Astrocyte (in vitro differentiated cells and primary cell): ENCODE measurements around the gene UST. TPM values are rescaled to one million over a fixed set of nuclear protein-coding genes. Genes with fewer than 3 reads are reported as not detected.
A peak's percentile ranks its signal among the peaks of the same experiment; 100 is the strongest.

ENCODE experiments used
- DNase-seq: peaks from one replicate; pipeline ENCODE4 v3.0.0-alpha.2; 2010; ENCODE audit warnings: low read depth
- FAIRE-seq: peaks from 2 replicates; lab custom pipeline; 2011; peaks lifted over from hg19 to GRCh38; lab: Jason Lieb, UNC
- H2AFZ ChIP-seq: 2 replicates; pipeline ENCODE4 v1.6.0; 2012; ENCODE audit warnings: low read depth, low read length, inconsistent platforms
- H3K27ac ChIP-seq: 2 replicates; pipeline ENCODE4 v1.5.1; 2011; ENCODE audit warnings: low read depth, low read length, inconsistent platforms
- H3K27me3 ChIP-seq: 2 replicates; pipeline ENCODE4 v1.6.0; 2011; ENCODE audit warnings: low read length, inconsistent platforms; ENCODE audit not compliant: insufficient read depth
- H3K36me3 ChIP-seq: 2 replicates; pipeline ENCODE4 v1.5.1; 2011; ENCODE audit warnings: low read length, inconsistent platforms; ENCODE audit not compliant: insufficient read depth
- H3K4me1 ChIP-seq: 2 replicates; pipeline ENCODE4 v1.5.1; 2011; ENCODE audit warnings: low read length, inconsistent platforms; ENCODE audit not compliant: insufficient read depth
- H3K4me2 ChIP-seq: 2 replicates; pipeline ENCODE4 v1.6.0; 2012; ENCODE audit warnings: low read length, inconsistent platforms
- H3K4me3 ChIP-seq: 2 replicates; pipeline ENCODE4 v1.5.1; 2011; ENCODE audit warnings: low read depth, mild to moderate bottlenecking, low read length, inconsistent platforms; ENCODE audit not compliant: insufficient read depth
- H3K79me2 ChIP-seq: 2 replicates; pipeline ENCODE4 v1.6.0; 2012; ENCODE audit warnings: mild to moderate bottlenecking, low read length, inconsistent platforms; ENCODE audit not compliant: insufficient read depth
- H3K9ac ChIP-seq: 2 replicates; pipeline ENCODE4 v1.6.0; 2012; ENCODE audit warnings: mild to moderate bottlenecking, low read length, inconsistent platforms
- H3K9me3 ChIP-seq: 2 replicates; pipeline ENCODE4 v1.5.1; 2012; ENCODE audit warnings: low read depth, mild to moderate bottlenecking, low read length, inconsistent platforms; ENCODE audit not compliant: insufficient read depth
- H4K20me1 ChIP-seq: 2 replicates; pipeline ENCODE4 v1.6.0; 2012; ENCODE audit warnings: low read length, inconsistent platforms; ENCODE audit not compliant: insufficient read depth
- H3K27ac Mint-ChIP-seq: one replicate; pipeline ENCODE4 v1.8.0; 2021; ENCODE audit warnings: mild to moderate bottlenecking, mixed read lengths; ENCODE audit not compliant: unreplicated experiment
- H3K27me3 Mint-ChIP-seq: one replicate; pipeline ENCODE4 v1.8.0; 2021; ENCODE audit warnings: low read depth, mixed read lengths; ENCODE audit not compliant: unreplicated experiment
- H3K36me3 Mint-ChIP-seq: one replicate; pipeline ENCODE4 v1.8.0; 2021; ENCODE audit warnings: low read depth, mixed read lengths; ENCODE audit not compliant: unreplicated experiment
- H3K4me1 Mint-ChIP-seq: one replicate; pipeline ENCODE4 v1.8.0; 2021; ENCODE audit warnings: low read depth, mixed read lengths; ENCODE audit not compliant: unreplicated experiment
- H3K4me3 Mint-ChIP-seq: one replicate; pipeline ENCODE4 v1.8.0; 2021; ENCODE audit warnings: mild to moderate bottlenecking, moderate library complexity, mixed read lengths; ENCODE audit not compliant: unreplicated experiment
- H3K9me3 Mint-ChIP-seq: one replicate; pipeline ENCODE4 v1.8.0; 2021; ENCODE audit warnings: mild to moderate bottlenecking, mixed read lengths; ENCODE audit not compliant: unreplicated experiment
- EZH2 ChIP-seq: IDR thresholded peaks from 2 replicates; pipeline ENCODE4 v1.6.1; 2012; ENCODE audit warnings: mild to moderate bottlenecking, low read length, inconsistent platforms; ENCODE audit not compliant: insufficient read depth
- total RNA-seq: library from RNA; stranded (reverse); gene quantifications from 2 replicates; pipeline ENCODE4 v1.2.1, GENCODE V29; 2021
- TF ChIP-seq, protein P1 (sequence below): IDR thresholded peaks from 2 replicates; pipeline ENCODE4 v1.5.1; 2011; ENCODE audit warnings: low read depth, mild to moderate bottlenecking, inconsistent platforms, low read length, moderate library complexity; ENCODE audit not compliant: insufficient read depth

The UST gene
- total RNA-seq, 1 donor from 2014 or later, result 15.3 TPM

- Histone ChIP-seq H3K36me3 (no peaks in the 10 kb centered on the region), H3K27me3 (no peaks in the 10 kb centered on the region), H2AFZ (no peak overlapping the region), H3K4me3 (no peak overlapping the region), H3K79me2 (no peaks in the 10 kb centered on the region), H3K4me2 (no peak overlapping the region), H3K9me3 (no peaks in the 10 kb centered on the region), H3K27ac (no peak overlapping the region), H3K4me1 (peaks cover 24% of the 10 kb centered on the region), H4K20me1 (no peaks in the 10 kb centered on the region), H3K9ac (no peak overlapping the region)
- no peaks in the 10 kb centered on the region for H3K36me3 Mint-ChIP-seq
- H3K4me3 Mint-ChIP-seq, result no peak overlapping the region
- peaks cover 1% of the 10 kb centered on the region for H3K9me3 Mint-ChIP-seq
- TF ChIP-seq, protein P1, sequence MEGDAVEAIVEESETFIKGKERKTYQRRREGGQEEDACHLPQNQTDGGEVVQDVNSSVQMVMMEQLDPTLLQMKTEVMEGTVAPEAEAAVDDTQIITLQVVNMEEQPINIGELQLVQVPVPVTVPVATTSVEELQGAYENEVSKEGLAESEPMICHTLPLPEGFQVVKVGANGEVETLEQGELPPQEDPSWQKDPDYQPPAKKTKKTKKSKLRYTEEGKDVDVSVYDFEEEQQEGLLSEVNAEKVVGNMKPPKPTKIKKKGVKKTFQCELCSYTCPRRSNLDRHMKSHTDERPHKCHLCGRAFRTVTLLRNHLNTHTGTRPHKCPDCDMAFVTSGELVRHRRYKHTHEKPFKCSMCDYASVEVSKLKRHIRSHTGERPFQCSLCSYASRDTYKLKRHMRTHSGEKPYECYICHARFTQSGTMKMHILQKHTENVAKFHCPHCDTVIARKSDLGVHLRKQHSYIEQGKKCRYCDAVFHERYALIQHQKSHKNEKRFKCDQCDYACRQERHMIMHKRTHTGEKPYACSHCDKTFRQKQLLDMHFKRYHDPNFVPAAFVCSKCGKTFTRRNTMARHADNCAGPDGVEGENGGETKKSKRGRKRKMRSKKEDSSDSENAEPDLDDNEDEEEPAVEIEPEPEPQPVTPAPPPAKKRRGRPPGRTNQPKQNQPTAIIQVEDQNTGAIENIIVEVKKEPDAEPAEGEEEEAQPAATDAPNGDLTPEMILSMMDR, result no peak
- TF ChIP-seq EZH2, result no peak
- peaks cover 43% of the 10 kb centered on the region for H3K4me1 Mint-ChIP-seq
- no peak for FAIRE-seq
- no peak overlapping the region for H3K27ac Mint-ChIP-seq
- DNase-seq, result no peak
- no peaks in the 10 kb centered on the region for H3K27me3 Mint-ChIP-seq
Measured at GRCh38 chr6:149057464-149057840, 310.6 kb downstream of the UST start.

- H3K27me3 ChIP-seq, result no peaks in the 10 kb centered on the region
- H4K20me1 ChIP-seq, result no peaks in the 10 kb centered on the region
- H3K9me3 ChIP-seq, result no peaks in the 10 kb centered on the region
- H3K9ac ChIP-seq, result no peak overlapping the region
- Mint-ChIP-seq H3K36me3 (no peaks in the 10 kb centered on the region), H3K4me3 (no peak overlapping the region), H3K4me1 (peaks cover 56% of the 10 kb centered on the region), H3K9me3 (no peaks in the 10 kb centered on the region), H3K27ac (peak overlapping the region; percentile 56), H3K27me3 (no peaks in the 10 kb centered on the region)
- peaks cover 24% of the 10 kb centered on the region for H3K4me1 ChIP-seq
- no peak for TF ChIP-seq EZH2
- TF ChIP-seq, protein P1, result no peak
- H2AFZ ChIP-seq, result no peak overlapping the region
- no peak overlapping the region for H3K27ac ChIP-seq
- H3K4me3 ChIP-seq, result no peak overlapping the region
- H3K36me3 ChIP-seq, result no peaks in the 10 kb centered on the region
- DNase-seq (no peak), FAIRE-seq (no peak)
- H3K79me2 ChIP-seq, result no peaks in the 10 kb centered on the region
- no peak overlapping the region for H3K4me2 ChIP-seq
Measured at GRCh38 chr6:149059557-149059956, 312.7 kb downstream of the UST start.

DNA sequence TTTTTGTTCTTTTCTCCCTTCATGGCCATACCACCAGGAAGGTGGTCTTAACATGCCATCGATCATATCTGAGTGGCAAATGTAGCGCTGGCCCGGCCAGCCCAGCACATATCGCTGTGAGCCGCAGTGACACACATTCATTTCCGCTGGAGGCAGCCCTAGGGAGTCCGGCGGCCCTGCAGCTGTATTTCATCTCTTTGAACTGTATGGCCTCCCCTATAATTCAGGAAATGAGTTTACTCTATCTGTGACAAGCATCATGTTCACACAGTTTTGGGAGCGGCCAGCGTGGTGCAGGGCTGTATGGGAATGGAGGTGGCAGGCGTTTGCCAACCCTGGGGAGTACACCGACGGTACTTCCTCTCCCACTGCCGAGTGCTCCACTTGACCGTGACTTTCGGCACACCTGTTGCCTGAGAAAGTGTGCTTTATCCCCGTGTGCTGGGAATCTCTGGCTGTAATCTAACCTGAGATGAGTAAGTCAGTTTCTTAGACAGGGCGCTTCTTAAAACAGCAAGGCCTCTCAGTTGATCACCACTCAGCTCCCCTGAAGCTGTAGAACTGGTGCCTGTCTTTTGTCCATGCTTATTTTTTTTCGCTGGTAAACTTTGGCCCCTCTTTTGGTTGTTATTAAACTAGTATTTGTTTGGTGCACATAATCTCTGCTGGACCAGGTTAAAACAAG is 313.6 kb downstream of the UST start:
- no peaks in the 10 kb centered on the region for H3K36me3 Mint-ChIP-seq
- no peak overlapping the region for H3K4me3 Mint-ChIP-seq
- peaks cover 24% of the 10 kb centered on the region for H3K4me1 ChIP-seq
- peak overlapping the region; percentile 0 for H3K27ac Mint-ChIP-seq
- H2AFZ ChIP-seq, result no peak overlapping the region
- H3K27me3 Mint-ChIP-seq, result no peaks in the 10 kb centered on the region
- H3K9ac ChIP-seq, result peak overlapping the region; percentile 24
- H4K20me1 ChIP-seq, result no peaks in the 10 kb centered on the region
- no peak overlapping the region for H3K4me3 ChIP-seq
- no peaks in the 10 kb centered on the region for H3K9me3 ChIP-seq
- H3K4me1 Mint-ChIP-seq, result peaks cover 59% of the 10 kb centered on the region
- DNase-seq (no peak), FAIRE-seq (no peak)
- H3K36me3 ChIP-seq, result no peaks in the 10 kb centered on the region
- peak overlapping the region; percentile 69 for H3K4me2 ChIP-seq
- TF ChIP-seq EZH2, result no peak
- TF ChIP-seq, protein P1, result no peak
- no peaks in the 10 kb centered on the region for H3K9me3 Mint-ChIP-seq
- no peaks in the 10 kb centered on the region for H3K27me3 ChIP-seq
- H3K79me2 ChIP-seq, result no peaks in the 10 kb centered on the region
- peak overlapping the region; percentile 22 for H3K27ac ChIP-seq
